NCI-H1930 (cell line): ENCODE results near the gene RALGAPA1.
"Not testable (repeated sequence)": the region's sequence is repeated elsewhere in the genome, so short reads cannot be mapped to it uniquely, and the experiment has no call there.

Source experiments
- DNase-seq, 2 experiments: peaks; one replicate each; lab custom pipeline; 2025; lab: John Stamatoyannopoulos, UW

RALGAPA1 gene

GRCh38 chr14:35821564-35822411 lies 12.7 kb upstream of the RALGAPA1 start:
- no peak for DNase-seq

- no peak for DNase-seq
Observed at GRCh38 chr14:35819591-35820540, 10.8 kb upstream of the RALGAPA1 start.

- DNase-seq = peak in 1 of 2 experiments; percentile 48
Observed at GRCh38 chr14:35818346-35819115, 9.4 kb upstream of the RALGAPA1 start.

GRCh38 chr14:35814371-35815005 lies 5.4 kb upstream of the RALGAPA1 start:
- peak in 1 of 2 experiments; percentile 11 for DNase-seq

GRCh38 chr14:35810963-35811362 lies 1.9 kb upstream of the RALGAPA1 start:
- no peak for DNase-seq

- no peak for DNase-seq
Observed at GRCh38 chr14:35809597-35809996, 502 bp upstream of the RALGAPA1 start.

GRCh38 chr14:35808076-35808637 lies 938 bp downstream of the RALGAPA1 start:
- no peak for DNase-seq

GRCh38 chr14:35807131-35807961 lies 1.7 kb downstream of the RALGAPA1 start:
- DNase-seq = no peak

- no peak for DNase-seq
Observed at GRCh38 chr14:35806006-35806907, 2.8 kb downstream of the RALGAPA1 start.

- no peak for DNase-seq
Observed at GRCh38 chr14:35797796-35798195, 11.3 kb downstream of the RALGAPA1 start.

GRCh38 chr14:35789651-35790050 lies 19.4 kb downstream of the RALGAPA1 start:
- no peak for DNase-seq

- DNase-seq = no peak
Observed at GRCh38 chr14:35786856-35787255, 22.2 kb downstream of the RALGAPA1 start.

- DNase-seq = no peak
Observed at GRCh38 chr14:35783699-35784098, 25.4 kb downstream of the RALGAPA1 start.

- DNase-seq = no peak
Observed at GRCh38 chr14:35779368-35779767, 29.7 kb downstream of the RALGAPA1 start.

- not testable (repeated sequence) for DNase-seq
Observed at GRCh38 chr14:35777550-35777949, 31.5 kb downstream of the RALGAPA1 start.

- no peak for DNase-seq
Observed at GRCh38 chr14:35776823-35777222, 32.3 kb downstream of the RALGAPA1 start.

GRCh38 chr14:35776085-35776484 lies 33.0 kb downstream of the RALGAPA1 start:
- DNase-seq = not testable (repeated sequence)

GRCh38 chr14:35766700-35767082 lies 42.4 kb downstream of the RALGAPA1 start:
- DNase-seq = no peak

GRCh38 chr14:35766036-35766699 lies 42.9 kb downstream of the RALGAPA1 start:
- DNase-seq = no peak
